ENCODE data around the gene GALNT17. TPM values are rescaled to one million over a fixed set of nuclear protein-coding genes. Genes with fewer than 3 reads are reported as not detected.

GALNT17 gene
- total RNA-seq, 1 donor = not detected

DNA sequence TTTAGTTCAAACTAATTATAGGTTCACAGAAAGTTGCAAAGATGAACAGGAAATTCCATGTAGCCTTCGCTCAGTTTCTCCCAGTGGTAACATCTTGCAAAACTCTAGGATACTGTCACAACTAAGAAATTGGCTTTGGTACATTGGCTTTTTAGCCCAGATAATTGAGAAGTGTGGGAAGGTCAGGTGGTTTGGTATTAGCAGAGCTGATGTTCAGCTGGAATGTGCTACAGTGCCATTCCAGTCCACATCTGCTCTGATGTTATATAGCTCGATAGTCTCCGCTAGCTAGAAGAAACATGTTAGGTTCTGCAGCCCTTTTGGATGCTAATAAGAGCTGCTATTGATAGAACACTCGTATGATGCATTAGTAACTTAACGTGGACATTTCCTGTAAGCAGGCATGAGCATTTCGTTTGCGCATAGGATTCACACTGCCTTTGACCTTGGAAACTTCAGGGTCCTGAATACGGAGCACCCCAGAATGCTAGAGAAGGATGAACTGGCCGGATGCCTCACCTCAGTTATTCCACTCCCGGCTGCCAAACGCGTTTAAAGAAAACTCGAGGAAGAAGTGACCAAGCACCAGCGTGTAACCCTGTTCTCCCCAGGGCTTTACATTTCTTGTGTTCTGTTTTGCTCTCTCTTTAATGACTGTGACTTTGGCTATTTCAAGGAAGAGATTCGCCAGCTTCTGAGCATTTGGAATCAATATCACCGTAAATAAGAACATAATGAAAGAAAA lies 271.4 kb downstream of the GALNT17 start:
- no peak overlapping the region for H3K4me3 ChIP-seq (ENCODE audit: low read depth, low read length)
- no peak for DNase-seq (ENCODE audit: low read depth)
- TF ChIP-seq, protein P1, sequence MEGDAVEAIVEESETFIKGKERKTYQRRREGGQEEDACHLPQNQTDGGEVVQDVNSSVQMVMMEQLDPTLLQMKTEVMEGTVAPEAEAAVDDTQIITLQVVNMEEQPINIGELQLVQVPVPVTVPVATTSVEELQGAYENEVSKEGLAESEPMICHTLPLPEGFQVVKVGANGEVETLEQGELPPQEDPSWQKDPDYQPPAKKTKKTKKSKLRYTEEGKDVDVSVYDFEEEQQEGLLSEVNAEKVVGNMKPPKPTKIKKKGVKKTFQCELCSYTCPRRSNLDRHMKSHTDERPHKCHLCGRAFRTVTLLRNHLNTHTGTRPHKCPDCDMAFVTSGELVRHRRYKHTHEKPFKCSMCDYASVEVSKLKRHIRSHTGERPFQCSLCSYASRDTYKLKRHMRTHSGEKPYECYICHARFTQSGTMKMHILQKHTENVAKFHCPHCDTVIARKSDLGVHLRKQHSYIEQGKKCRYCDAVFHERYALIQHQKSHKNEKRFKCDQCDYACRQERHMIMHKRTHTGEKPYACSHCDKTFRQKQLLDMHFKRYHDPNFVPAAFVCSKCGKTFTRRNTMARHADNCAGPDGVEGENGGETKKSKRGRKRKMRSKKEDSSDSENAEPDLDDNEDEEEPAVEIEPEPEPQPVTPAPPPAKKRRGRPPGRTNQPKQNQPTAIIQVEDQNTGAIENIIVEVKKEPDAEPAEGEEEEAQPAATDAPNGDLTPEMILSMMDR (IDR thresholded peaks at IDR 0.05; ENCODE audit: insufficient read depth, low read depth, low read length) = no peak

GRCh38 chr7:71404726-71405345 lies 272.9 kb downstream of the GALNT17 start:
- no peak overlapping the region for H3K4me3 ChIP-seq (ENCODE audit: low read depth, low read length)
- no peak for DNase-seq (ENCODE audit: low read depth)
- TF ChIP-seq, protein P1 (IDR thresholded peaks at IDR 0.05; ENCODE audit: insufficient read depth, low read depth, low read length) = no peak

GRCh38 chr7:71408271-71408670 lies 276.3 kb downstream of the GALNT17 start:
- TF ChIP-seq, protein P1 (IDR thresholded peaks at IDR 0.05; ENCODE audit: insufficient read depth, low read depth, low read length) = no peak
- no peak for DNase-seq (ENCODE audit: low read depth)
- H3K4me3 ChIP-seq (ENCODE audit: low read depth, low read length) = no peak overlapping the region

GRCh38 chr7:71409550-71410157 lies 277.7 kb downstream of the GALNT17 start:
- H3K4me3 ChIP-seq (ENCODE audit: low read depth, low read length) = no peak overlapping the region
- TF ChIP-seq, protein P1 (IDR thresholded peaks at IDR 0.05; ENCODE audit: insufficient read depth, low read depth, low read length) = no peak
- no peak for DNase-seq (ENCODE audit: low read depth)

GRCh38 chr7:71411475-71411874 lies 279.5 kb downstream of the GALNT17 start:
- H3K4me3 ChIP-seq (ENCODE audit: low read depth, low read length) = no peak overlapping the region
- TF ChIP-seq, protein P1 (IDR thresholded peaks at IDR 0.05; ENCODE audit: insufficient read depth, low read depth, low read length) = no peak
- no peak for DNase-seq (ENCODE audit: low read depth)

DNA sequence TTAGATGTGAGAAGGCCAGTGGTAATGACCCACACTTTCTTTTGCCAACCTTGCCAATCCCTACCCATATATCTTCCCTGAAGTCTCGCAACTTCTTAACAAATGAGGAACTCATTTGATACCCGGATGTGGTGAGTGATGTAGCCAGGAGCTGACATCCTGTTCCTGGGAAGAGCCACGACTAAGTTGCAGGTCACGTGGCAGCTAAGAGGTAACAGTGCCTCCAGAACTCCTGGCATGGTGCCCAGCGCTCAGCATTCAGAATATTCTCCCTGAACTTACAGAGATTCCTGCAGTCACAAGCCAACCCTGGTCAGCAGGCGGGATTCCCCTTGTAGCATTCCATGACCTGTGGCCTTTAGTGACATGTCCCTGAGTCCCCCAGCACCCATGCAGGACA lies 282.5 kb downstream of the GALNT17 start:
- no peak for DNase-seq (ENCODE audit: low read depth)
- TF ChIP-seq, protein P1 (IDR thresholded peaks at IDR 0.05; ENCODE audit: insufficient read depth, low read depth, low read length) = no peak
- no peak overlapping the region for H3K4me3 ChIP-seq (ENCODE audit: low read depth, low read length)

All from fibroblast of villous mesenchyme (primary cell).